Left colon (tissue), 2 donors: Measurements from ENCODE around the gene TMCC2. TPM values are rescaled to one million over a fixed set of nuclear protein-coding genes. Genes with fewer than 3 reads are reported as not detected.
A peak's percentile ranks its signal among the peaks of the same experiment; 100 is the strongest.

Experiments
- ATAC-seq: fragments of 200-7000 bp; cut with Tn5 transposase; one replicate; pipeline ENCODE4 v1.9.1; 2020; ENCODE audit warnings: mild to moderate bottlenecking, moderate library complexity
- DNase-seq, 2 donors: peaks; one replicate each; pipeline ENCODE4 v3.0.0-alpha.2; 2020
- intact Hi-C, 2 donors: fragments of 100-400 bp; cut with DNase I in 1 of 2; cut with micrococcal nuclease in 1 of 2; formaldehyde crosslinking; loops; one replicate each; pipeline versions ENCODE4 v1.11.2 to v1.14.0; 2022; cut with DNase I, micrococcal nuclease
- total RNA-seq, 2 donors: library from RNA; stranded (reverse); fragmentation: NEBNext Ultra II Directional; extraction: Animal tissue kit (Norgen Biotek cat#: 25700); gene quantifications; one replicate each; pipeline ENCODE4 v1.2.1, GENCODE V29; 2021
- donor health status: DM: no; HTN: no; CAD: no.
- donor health status: DM: yes; HTN: yes; CAD: no.

Gene TMCC2
- total RNA-seq, 2 donors from 2014 or later = 0.27 to 1.2 TPM

- no peak for DNase-seq
- intact Hi-C loops = no loop called here
- no peak for ATAC-seq
Measured at GRCh38 chr1:205310976-205311704, 83.4 kb downstream of the TMCC2 start.

GRCh38 chr1:205312866-205313562 lies 85.3 kb downstream of the TMCC2 start:
- ATAC-seq (no peak), DNase-seq (no peak)
- intact Hi-C loops = no loop called here

- ATAC-seq (no peak), DNase-seq (peak; percentile 49 to 57)
- intact Hi-C loops = no loop called here
Measured at GRCh38 chr1:205313563-205314308, 86.0 kb downstream of the TMCC2 start.

- DNase-seq (no peak), ATAC-seq (no peak)
- intact Hi-C loops = no loop called here
Measured at GRCh38 chr1:205315008-205315618, 87.4 kb downstream of the TMCC2 start.

GRCh38 chr1:205316161-205316566 lies 88.4 kb downstream of the TMCC2 start:
- no peak for ATAC-seq
- intact Hi-C loops = no loop called here
- no peak for DNase-seq

- intact Hi-C loops = no loop called here
- DNase-seq (peak; percentile 95), ATAC-seq (peak; percentile 54)
Measured at GRCh38 chr1:205317311-205317917, 89.7 kb downstream of the TMCC2 start.

GRCh38 chr1:205318231-205318991 lies 90.7 kb downstream of the TMCC2 start:
- DNase-seq (peak; percentile 64 to 70), ATAC-seq (peak; percentile 29)
- intact Hi-C loops = no loop called here

- peak; percentile 81 to 89 for DNase-seq
- peak; percentile 60 for ATAC-seq
- intact Hi-C loops = no loop called here
Measured at GRCh38 chr1:205319081-205320018, 91.6 kb downstream of the TMCC2 start.

GRCh38 chr1:205321162-205321958 lies 93.6 kb downstream of the TMCC2 start, which contains the start of gene NUAK2:
Gene NUAK2 (minus strand): TSS chr1:205321745. CDS start chr1:205321628, 117 bp downstream.
- ATAC-seq (peak; percentile 65), DNase-seq (peak; percentile 95 to 98)
- intact Hi-C loops = no loop called here

GRCh38 chr1:205321959-205322283 lies 94.2 kb downstream of the TMCC2 start:
- intact Hi-C loops = no loop called here
- no peak for DNase-seq
- no peak for ATAC-seq

Other genes starting within 250 kb of the TMCC2 start
- gene CNTN2, start 184.7 kb upstream of the TMCC2 start, total RNA-seq = under 1 TPM; 0.15 to 0.64 TPM
- gene TMEM81, start 143.5 kb upstream of the TMCC2 start, total RNA-seq = 1 to 10 TPM; 1.7 to 2.0 TPM
- 10 to 100 TPM; 12.9 to 14.0 TPM for gene RBBP5, start 106.0 kb upstream of the TMCC2 start, total RNA-seq
- 1 to 10 TPM; 4.7 to 7.0 TPM for gene DSTYK, start 16.2 kb upstream of the TMCC2 start, total RNA-seq
- 10 to 100 TPM; 27.7 to 29.2 TPM for gene NUAK2, start 93.8 kb downstream of the TMCC2 start, total RNA-seq
- under 1 TPM; 0.40 to 0.59 TPM for gene KLHDC8A, start 129.0 kb downstream of the TMCC2 start, total RNA-seq
- 1 to 10 TPM in 1 of 2 donors, not detected in 1; 1.1 TPM for gene LEMD1, start 194.1 kb downstream of the TMCC2 start, total RNA-seq
- under 1 TPM; 0.14 to 0.34 TPM for gene BLACAT1, start 228.1 kb downstream of the TMCC2 start, total RNA-seq